ENCODE results near the gene KLHL8. TPM values are rescaled to one million over a fixed set of nuclear protein-coding genes. Genes with fewer than 3 reads are reported as not detected.

KLHL8 gene
- total RNA-seq, 1 experiment from 2014 or later: 9.9 TPM

GRCh38 chr4:87239194-87239593 is 18.8 kb upstream of the KLHL8 start:
- no peak overlapping the region for H3K4me3 Mint-ChIP-seq (ENCODE audit: low read depth, unreplicated experiment)
- CTCF ChIA-PET: no interaction called here

DNA sequence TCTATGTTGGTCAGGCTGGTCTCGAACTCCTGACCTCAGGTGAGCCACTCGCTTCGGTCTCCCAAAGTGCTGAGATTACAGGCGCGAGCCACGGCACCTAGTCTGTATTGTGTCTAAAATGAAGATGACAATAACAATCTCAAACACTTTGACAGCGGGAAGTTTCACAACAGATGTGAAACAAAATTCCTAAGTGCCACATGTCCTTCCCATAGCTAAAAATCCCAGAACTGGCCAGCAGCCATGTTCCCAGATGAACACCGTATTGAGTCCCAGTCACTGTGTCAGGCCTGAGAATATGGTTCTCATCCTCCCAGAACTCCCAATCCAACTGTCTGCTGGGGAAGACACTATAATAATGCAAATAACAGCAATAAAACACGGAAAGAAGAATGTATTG is 16.4 kb upstream of the KLHL8 start:
- DNase-seq: no peak
- intact Hi-C loops (cut with micrococcal nuclease; ENCODE audit: unreplicated experiment): loop anchor here (5.0 kb wide), 1 partner anchor 340 kb away; no protein-coding TSS in a partner anchor
- no TSS peak for BruUV-seq (replicated peaks)
- Mint-ChIP-seq H3K36me3 (ENCODE audit: insufficient read depth, unreplicated experiment) (peaks cover 9% of the 10 kb centered on the region), H3K9me3 (ENCODE audit: low read depth, unreplicated experiment) (no peaks in the 10 kb centered on the region), H3K27me3 (ENCODE audit: unreplicated experiment) (no peaks in the 10 kb centered on the region), H3K27ac (ENCODE audit: unreplicated experiment) (no peak overlapping the region), H3K4me3 (ENCODE audit: low read depth, unreplicated experiment) (no peak overlapping the region), H3K4me1 (ENCODE audit: low read depth, unreplicated experiment) (peaks cover 13% of the 10 kb centered on the region)
- TF ChIP-seq, protein P1, sequence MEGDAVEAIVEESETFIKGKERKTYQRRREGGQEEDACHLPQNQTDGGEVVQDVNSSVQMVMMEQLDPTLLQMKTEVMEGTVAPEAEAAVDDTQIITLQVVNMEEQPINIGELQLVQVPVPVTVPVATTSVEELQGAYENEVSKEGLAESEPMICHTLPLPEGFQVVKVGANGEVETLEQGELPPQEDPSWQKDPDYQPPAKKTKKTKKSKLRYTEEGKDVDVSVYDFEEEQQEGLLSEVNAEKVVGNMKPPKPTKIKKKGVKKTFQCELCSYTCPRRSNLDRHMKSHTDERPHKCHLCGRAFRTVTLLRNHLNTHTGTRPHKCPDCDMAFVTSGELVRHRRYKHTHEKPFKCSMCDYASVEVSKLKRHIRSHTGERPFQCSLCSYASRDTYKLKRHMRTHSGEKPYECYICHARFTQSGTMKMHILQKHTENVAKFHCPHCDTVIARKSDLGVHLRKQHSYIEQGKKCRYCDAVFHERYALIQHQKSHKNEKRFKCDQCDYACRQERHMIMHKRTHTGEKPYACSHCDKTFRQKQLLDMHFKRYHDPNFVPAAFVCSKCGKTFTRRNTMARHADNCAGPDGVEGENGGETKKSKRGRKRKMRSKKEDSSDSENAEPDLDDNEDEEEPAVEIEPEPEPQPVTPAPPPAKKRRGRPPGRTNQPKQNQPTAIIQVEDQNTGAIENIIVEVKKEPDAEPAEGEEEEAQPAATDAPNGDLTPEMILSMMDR (IDR thresholded peaks at IDR 0.05; ENCODE audit: unreplicated experiment): no peak
- CTCF ChIA-PET: interaction anchor here (0.7 kb wide), 2 partner anchors 10 to 412 kb away, joined by 4 to 6 read pairs; no protein-coding TSS in a partner anchor

More at GRCh38 chr4:87239194-87239593, 18.8 kb upstream of the KLHL8 start:
- TF ChIP-seq, protein P1 (IDR thresholded peaks at IDR 0.05; ENCODE audit: unreplicated experiment): no peak
- no peak for DNase-seq
- intact Hi-C loops (cut with micrococcal nuclease; ENCODE audit: unreplicated experiment): loop anchor here (5.0 kb wide), 1 partner anchor 342 kb away; no protein-coding TSS in a partner anchor
- H3K27me3 Mint-ChIP-seq (ENCODE audit: unreplicated experiment): no peaks in the 10 kb centered on the region
- peaks cover 9% of the 10 kb centered on the region for H3K36me3 Mint-ChIP-seq (ENCODE audit: insufficient read depth, unreplicated experiment)
- H3K4me1 Mint-ChIP-seq (ENCODE audit: low read depth, unreplicated experiment): peaks cover 13% of the 10 kb centered on the region
- peaks cover 11% of the 10 kb centered on the region for H3K9me3 Mint-ChIP-seq (ENCODE audit: low read depth, unreplicated experiment)
- no TSS peak for BruUV-seq (replicated peaks)
- no peak overlapping the region for H3K27ac Mint-ChIP-seq (ENCODE audit: unreplicated experiment)

GRCh38 chr4:87235020-87235671 is 14.7 kb upstream of the KLHL8 start:
- Mint-ChIP-seq H3K9me3 (ENCODE audit: low read depth, unreplicated experiment) (no peaks in the 10 kb centered on the region), H3K4me3 (ENCODE audit: low read depth, unreplicated experiment) (peak overlapping the region; percentile 66), H3K27me3 (ENCODE audit: unreplicated experiment) (no peaks in the 10 kb centered on the region), H3K36me3 (ENCODE audit: insufficient read depth, unreplicated experiment) (peaks cover 9% of the 10 kb centered on the region), H3K4me1 (ENCODE audit: low read depth, unreplicated experiment) (peaks cover 7% of the 10 kb centered on the region), H3K27ac (ENCODE audit: unreplicated experiment) (no peak overlapping the region)
- intact Hi-C loops (cut with micrococcal nuclease; ENCODE audit: unreplicated experiment): loop anchor here (1.0 to 5.0 kb wide), 3 partner anchors 84 to 338 kb away; no protein-coding TSS in a partner anchor
- BruUV-seq (replicated peaks): no TSS peak
- CTCF ChIA-PET: interaction anchor here (0.6 to 1.4 kb wide), 5 partner anchors 79 to 738 kb away, joined by 3 to 5 read pairs (median 5); no protein-coding TSS in a partner anchor
- TF ChIP-seq, protein P1 (IDR thresholded peaks at IDR 0.05; ENCODE audit: unreplicated experiment): no peak
- DNase-seq: no peak

GRCh38 chr4:87232216-87232615 is 11.8 kb upstream of the KLHL8 start:
- H3K36me3 Mint-ChIP-seq (ENCODE audit: insufficient read depth, unreplicated experiment): peaks cover 9% of the 10 kb centered on the region
- H3K4me3 Mint-ChIP-seq (ENCODE audit: low read depth, unreplicated experiment): no peak overlapping the region
- intact Hi-C loops (cut with micrococcal nuclease; ENCODE audit: unreplicated experiment): no loop called here
- TF ChIP-seq, protein P1 (IDR thresholded peaks at IDR 0.05; ENCODE audit: unreplicated experiment): no peak
- no peaks in the 10 kb centered on the region for H3K9me3 Mint-ChIP-seq (ENCODE audit: low read depth, unreplicated experiment)
- CTCF ChIA-PET: no interaction called here
- no peak overlapping the region for H3K27ac Mint-ChIP-seq (ENCODE audit: unreplicated experiment)
- BruUV-seq (replicated peaks): no TSS peak
- DNase-seq: no peak
- no peaks in the 10 kb centered on the region for H3K4me1 Mint-ChIP-seq (ENCODE audit: low read depth, unreplicated experiment)
- no peaks in the 10 kb centered on the region for H3K27me3 Mint-ChIP-seq (ENCODE audit: unreplicated experiment)

Data from Calu3 (cell line).